ENCODE measurements around the gene NEURL1B.
A peak's percentile ranks its signal among the peaks of the same experiment; 100 is the strongest.
"Not testable (repeated sequence)": the region's sequence is repeated elsewhere in the genome, so short reads cannot be mapped to it uniquely, and the experiment has no call there.

NEURL1B gene

DNA sequence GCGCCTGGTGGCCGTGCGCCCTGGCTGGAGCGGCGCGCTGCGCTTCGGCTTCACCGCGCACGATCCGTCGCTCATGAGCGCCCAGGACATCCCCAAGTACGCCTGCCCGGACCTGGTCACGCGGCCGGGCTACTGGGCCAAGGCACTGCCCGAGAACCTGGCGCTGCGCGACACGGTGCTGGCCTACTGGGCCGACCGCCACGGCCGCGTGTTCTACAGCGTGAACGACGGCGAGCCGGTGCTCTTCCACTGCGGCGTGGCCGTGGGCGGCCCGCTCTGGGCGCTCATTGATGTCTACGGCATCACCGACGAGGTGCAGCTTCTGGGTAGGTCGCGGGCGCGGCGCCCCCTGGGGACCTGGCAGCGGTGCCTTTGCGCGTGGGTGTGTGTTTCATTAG is 28.9 kb downstream of the NEURL1B start:
- H3K27ac ChIP-seq (ENCODE audit: low read depth, low read length): no peak overlapping the region

DNA sequence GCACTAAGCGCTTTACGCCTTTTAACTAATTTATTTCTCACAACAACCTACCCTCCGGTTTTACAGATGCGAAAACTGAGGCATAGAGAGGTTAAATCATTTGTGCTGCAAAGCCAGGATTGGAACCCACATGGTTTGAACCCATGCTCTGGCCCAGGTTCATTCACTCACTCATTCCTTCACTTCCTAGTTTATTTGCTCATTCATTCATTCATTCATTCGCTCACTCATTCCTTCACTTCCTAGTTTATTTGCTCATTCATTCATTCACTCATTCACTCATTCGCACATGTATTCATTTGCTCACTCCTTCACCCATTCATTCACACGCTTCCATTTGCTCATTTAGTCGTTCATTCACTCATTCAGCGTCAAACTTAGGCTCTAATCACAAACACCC is 29.4 kb downstream of the NEURL1B start:
- Histone ChIP-seq H3K9me3 (ENCODE audit: control insufficient read depth in 5 of 5, low read length in 5 of 5) (no peaks in the 10 kb centered on the region), H3K36me3 (ENCODE audit: control insufficient read depth in 5 of 5, insufficient read depth in 5 of 5, low read length in 5 of 5) (peaks cover 0 to 19% (median 10%) of the 10 kb centered on the region in 5 donors), H3K27me3 (ENCODE audit: control insufficient read depth in 5 of 5, insufficient read depth in 4 of 5, low read length in 5 of 5) (no peaks in the 10 kb centered on the region), H3K4me3 (ENCODE audit: low read depth in 1 of 5, low read length in 5 of 5) (no peak overlapping the region), H3K9ac (ENCODE audit: low read length in 5 of 5) (no peak overlapping the region), H3K27ac (ENCODE audit: low read depth, low read length) (no peak overlapping the region), H3K4me1 (ENCODE audit: control insufficient read depth in 5 of 5, insufficient read depth in 5 of 5, low read length in 5 of 5) (peaks cover 0 to 16% (median 3%) of the 10 kb centered on the region in 5 donors)

More for the DNA sequence above, 28.9 kb downstream of the NEURL1B start:
- Histone ChIP-seq H3K9ac (ENCODE audit: low read length in 5 of 5) (no peak overlapping the region), H3K9me3 (ENCODE audit: control insufficient read depth in 5 of 5, low read length in 5 of 5) (no peaks in the 10 kb centered on the region), H3K27me3 (ENCODE audit: control insufficient read depth in 5 of 5, insufficient read depth in 4 of 5, low read length in 5 of 5) (no peaks in the 10 kb centered on the region), H3K36me3 (ENCODE audit: control insufficient read depth in 5 of 5, insufficient read depth in 5 of 5, low read length in 5 of 5) (peaks cover 0 to 19% (median 10%) of the 10 kb centered on the region in 5 donors), H3K4me3 (ENCODE audit: low read depth in 1 of 5, low read length in 5 of 5) (no peak overlapping the region), H3K4me1 (ENCODE audit: control insufficient read depth in 5 of 5, insufficient read depth in 5 of 5, low read length in 5 of 5) (peaks cover 0 to 16% (median 4%) of the 10 kb centered on the region in 5 donors)

GRCh38 chr5:172671091-172671490 is 30.0 kb downstream of the NEURL1B start:
- no peaks in the 10 kb centered on the region for H3K27me3 ChIP-seq (ENCODE audit: control insufficient read depth in 5 of 5, insufficient read depth in 4 of 5, low read length in 5 of 5)
- no peak overlapping the region for H3K27ac ChIP-seq (ENCODE audit: low read depth, low read length)
- no peaks in the 10 kb centered on the region for H3K9me3 ChIP-seq (ENCODE audit: control insufficient read depth in 5 of 5, low read length in 5 of 5)
- H3K4me3 ChIP-seq (ENCODE audit: low read depth in 1 of 5, low read length in 5 of 5): no peak overlapping the region
- H3K9ac ChIP-seq (ENCODE audit: low read length in 5 of 5): no peak overlapping the region
- H3K36me3 ChIP-seq (ENCODE audit: control insufficient read depth in 5 of 5, insufficient read depth in 5 of 5, low read length in 5 of 5): peaks cover 0 to 19% (median 10%) of the 10 kb centered on the region in 5 donors
- H3K4me1 ChIP-seq (ENCODE audit: control insufficient read depth in 5 of 5, insufficient read depth in 5 of 5, low read length in 5 of 5): peaks cover 0 to 18% (median 0%) of the 10 kb centered on the region in 5 donors

- no peak overlapping the region for H3K4me3 ChIP-seq (ENCODE audit: low read depth in 1 of 5, low read length in 5 of 5)
- H3K27ac ChIP-seq (ENCODE audit: low read depth, low read length): no peak overlapping the region
Observed at GRCh38 chr5:172672681-172673080, 31.6 kb downstream of the NEURL1B start.

DNA sequence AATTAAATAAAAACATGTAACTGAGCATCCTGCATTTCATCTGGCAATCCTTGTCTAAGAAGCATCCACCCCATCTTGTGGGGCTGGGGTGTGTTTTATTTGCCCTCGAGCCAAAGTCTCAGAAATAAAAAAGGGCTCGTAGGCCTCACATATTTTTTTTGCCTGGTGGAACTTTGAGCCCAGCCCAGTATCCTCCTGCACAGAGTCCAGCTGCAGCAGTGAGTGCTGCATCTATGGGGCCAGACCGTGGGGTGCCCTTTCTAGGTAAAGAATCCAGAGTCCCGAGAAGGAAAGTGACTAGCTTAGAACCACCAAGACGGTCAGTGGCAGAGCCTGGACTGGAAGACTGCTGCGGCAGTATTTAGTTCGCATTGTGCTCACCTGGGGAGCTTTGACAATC is 33.1 kb downstream of the NEURL1B start:
- H3K4me1 ChIP-seq (ENCODE audit: control insufficient read depth in 5 of 5, insufficient read depth in 5 of 5, low read length in 5 of 5): peaks cover 0 to 35% (median 4%) of the 10 kb centered on the region in 5 donors
- H3K27me3 ChIP-seq (ENCODE audit: control insufficient read depth in 5 of 5, insufficient read depth in 4 of 5, low read length in 5 of 5): no peaks in the 10 kb centered on the region
- H3K9ac ChIP-seq (ENCODE audit: low read length in 5 of 5): no peak overlapping the region
- H3K4me3 ChIP-seq (ENCODE audit: low read depth in 1 of 5, low read length in 5 of 5): no peak overlapping the region
- H3K27ac ChIP-seq (ENCODE audit: low read depth, low read length): no peak overlapping the region
- peaks cover 0 to 32% (median 14%) of the 10 kb centered on the region in 5 donors for H3K36me3 ChIP-seq (ENCODE audit: control insufficient read depth in 5 of 5, insufficient read depth in 5 of 5, low read length in 5 of 5)
- H3K9me3 ChIP-seq (ENCODE audit: control insufficient read depth in 5 of 5, low read length in 5 of 5): no peaks in the 10 kb centered on the region

More at GRCh38 chr5:172672681-172673080, 31.6 kb downstream of the NEURL1B start:
- Histone ChIP-seq H3K36me3 (ENCODE audit: control insufficient read depth in 5 of 5, insufficient read depth in 5 of 5, low read length in 5 of 5) (peaks cover 0 to 29% (median 14%) of the 10 kb centered on the region in 5 donors), H3K27me3 (ENCODE audit: control insufficient read depth in 5 of 5, insufficient read depth in 4 of 5, low read length in 5 of 5) (no peaks in the 10 kb centered on the region), H3K4me1 (ENCODE audit: control insufficient read depth in 5 of 5, insufficient read depth in 5 of 5, low read length in 5 of 5) (peaks cover 0 to 32% (median 4%) of the 10 kb centered on the region in 5 donors), H3K9ac (ENCODE audit: low read length in 5 of 5) (no peak overlapping the region), H3K9me3 (ENCODE audit: control insufficient read depth in 5 of 5, low read length in 5 of 5) (no peaks in the 10 kb centered on the region)

DNA sequence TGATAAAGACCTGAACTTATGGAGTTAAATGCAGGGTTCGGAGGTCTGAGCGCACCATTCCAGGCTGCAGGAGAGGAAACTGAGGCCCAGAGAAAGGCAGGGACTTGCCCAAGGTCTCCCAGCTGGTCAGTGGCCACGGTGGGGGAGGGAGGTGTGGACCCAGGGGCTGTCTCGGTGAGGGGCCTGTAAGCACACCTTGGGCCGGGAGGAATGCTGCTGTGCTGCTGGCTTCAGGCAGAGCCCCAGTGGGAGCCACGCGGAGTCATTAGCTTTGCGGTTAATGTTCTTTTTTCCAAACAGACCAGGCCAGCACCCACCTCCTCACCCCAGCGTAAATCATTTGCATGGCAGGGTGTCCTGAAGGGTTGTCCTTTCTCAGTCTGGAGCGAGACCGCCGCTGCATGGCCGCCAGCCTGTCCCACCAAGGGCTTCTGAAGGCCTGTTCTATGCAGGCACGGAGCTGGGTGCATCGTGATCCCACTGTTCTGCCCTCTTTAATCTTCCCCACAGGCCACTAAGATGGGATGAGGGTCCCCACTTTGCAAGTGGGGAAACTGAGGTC is 35.9 kb downstream of the NEURL1B start:
- Histone ChIP-seq H3K9me3 (ENCODE audit: control insufficient read depth in 5 of 5, low read length in 5 of 5) (peaks cover 0 to 3% (median 0%) of the 10 kb centered on the region in 5 donors), H3K4me3 (ENCODE audit: low read depth in 1 of 5, low read length in 5 of 5) (no peak overlapping the region), H3K9ac (ENCODE audit: low read length in 5 of 5) (no peak overlapping the region), H3K4me1 (ENCODE audit: control insufficient read depth in 5 of 5, insufficient read depth in 5 of 5, low read length in 5 of 5) (peaks cover 0 to 49% (median 4%) of the 10 kb centered on the region in 5 donors), H3K27ac (ENCODE audit: low read depth, low read length) (no peak overlapping the region), H3K36me3 (ENCODE audit: control insufficient read depth in 5 of 5, insufficient read depth in 5 of 5, low read length in 5 of 5) (peaks cover 0 to 13% (median 5%) of the 10 kb centered on the region in 5 donors), H3K27me3 (ENCODE audit: control insufficient read depth in 5 of 5, insufficient read depth in 4 of 5, low read length in 5 of 5) (no peaks in the 10 kb centered on the region)

DNA sequence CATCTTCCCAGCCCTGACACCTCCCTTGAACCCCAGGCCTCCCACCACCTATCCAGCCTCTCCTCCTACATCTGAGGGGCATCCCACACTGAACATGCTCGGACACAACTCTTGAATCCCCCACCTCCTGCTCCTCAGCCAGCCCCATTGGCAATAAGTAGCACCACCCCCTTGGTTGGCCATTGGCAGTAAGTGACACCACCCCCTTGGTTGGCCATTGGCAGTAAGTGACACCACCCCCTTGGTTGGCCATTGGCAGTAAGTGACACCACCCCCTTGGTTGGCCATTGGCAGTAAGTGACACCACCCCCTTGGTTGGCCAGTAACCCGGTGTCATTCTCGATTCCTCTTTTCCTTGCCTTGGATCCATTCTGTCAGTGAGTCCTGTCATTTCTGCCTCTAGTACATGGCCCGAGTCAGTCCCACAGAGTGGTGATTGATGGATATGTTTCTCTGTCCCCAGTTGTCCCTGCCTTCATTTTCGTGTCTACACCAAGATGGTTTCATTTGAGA is 37.4 kb downstream of the NEURL1B start:
- peaks cover 0 to 49% (median 4%) of the 10 kb centered on the region in 5 donors for H3K4me1 ChIP-seq (ENCODE audit: control insufficient read depth in 5 of 5, insufficient read depth in 5 of 5, low read length in 5 of 5)

GRCh38 chr5:172678902-172679301 is 37.8 kb downstream of the NEURL1B start:
- peaks cover 0 to 49% (median 4%) of the 10 kb centered on the region in 5 donors for H3K4me1 ChIP-seq (ENCODE audit: control insufficient read depth in 5 of 5, insufficient read depth in 5 of 5, low read length in 5 of 5)
- peaks cover 0 to 3% (median 0%) of the 10 kb centered on the region in 5 donors for H3K9me3 ChIP-seq (ENCODE audit: control insufficient read depth in 5 of 5, low read length in 5 of 5)
- peak overlapping the region; percentile 37 for H3K27ac ChIP-seq (ENCODE audit: low read depth, low read length)
- H3K9ac ChIP-seq (ENCODE audit: low read length in 5 of 5): no peak overlapping the region
- no peak overlapping the region for H3K4me3 ChIP-seq (ENCODE audit: low read depth in 1 of 5, low read length in 5 of 5)
- H3K27me3 ChIP-seq (ENCODE audit: control insufficient read depth in 5 of 5, insufficient read depth in 4 of 5, low read length in 5 of 5): peaks cover 0 to 9% (median 0%) of the 10 kb centered on the region in 5 donors
- peaks cover 0 to 15% (median 5%) of the 10 kb centered on the region in 5 donors for H3K36me3 ChIP-seq (ENCODE audit: control insufficient read depth in 5 of 5, insufficient read depth in 5 of 5, low read length in 5 of 5)

More for the DNA sequence above, 37.4 kb downstream of the NEURL1B start:
- H3K9ac ChIP-seq (ENCODE audit: low read length in 5 of 5); H3K9me3 ChIP-seq (ENCODE audit: control insufficient read depth in 5 of 5, low read length in 5 of 5); H3K4me3 ChIP-seq (ENCODE audit: low read depth in 1 of 5, low read length in 5 of 5); H3K27me3 ChIP-seq (ENCODE audit: control insufficient read depth in 5 of 5, insufficient read depth in 4 of 5, low read length in 5 of 5): not testable (repeated sequence)
- peaks cover 0 to 15% (median 5%) of the 10 kb centered on the region in 5 donors for H3K36me3 ChIP-seq (ENCODE audit: control insufficient read depth in 5 of 5, insufficient read depth in 5 of 5, low read length in 5 of 5)
- H3K27ac ChIP-seq (ENCODE audit: low read depth, low read length): peak overlapping the region; percentile 37

- peaks cover 0 to 3% (median 0%) of the 10 kb centered on the region in 5 donors for H3K9me3 ChIP-seq (ENCODE audit: control insufficient read depth in 5 of 5, low read length in 5 of 5)
- no peak overlapping the region for H3K9ac ChIP-seq (ENCODE audit: low read length in 5 of 5)
- H3K4me1 ChIP-seq (ENCODE audit: control insufficient read depth in 5 of 5, insufficient read depth in 5 of 5, low read length in 5 of 5): peaks cover 0 to 49% (median 8%) of the 10 kb centered on the region in 5 donors
- H3K4me3 ChIP-seq (ENCODE audit: low read depth in 1 of 5, low read length in 5 of 5): no peak overlapping the region
- H3K27me3 ChIP-seq (ENCODE audit: control insufficient read depth in 5 of 5, insufficient read depth in 4 of 5, low read length in 5 of 5): peaks cover 0 to 11% (median 0%) of the 10 kb centered on the region in 5 donors
- H3K36me3 ChIP-seq (ENCODE audit: control insufficient read depth in 5 of 5, insufficient read depth in 5 of 5, low read length in 5 of 5): peaks cover 0 to 15% (median 10%) of the 10 kb centered on the region in 5 donors
- no peak overlapping the region for H3K27ac ChIP-seq (ENCODE audit: low read depth, low read length)
Observed at GRCh38 chr5:172679628-172680212, 38.7 kb downstream of the NEURL1B start.

- H3K36me3 ChIP-seq (ENCODE audit: control insufficient read depth in 5 of 5, insufficient read depth in 5 of 5, low read length in 5 of 5): peaks cover 0 to 20% (median 11%) of the 10 kb centered on the region in 5 donors
- peaks cover 0 to 42% (median 4%) of the 10 kb centered on the region in 5 donors for H3K4me1 ChIP-seq (ENCODE audit: control insufficient read depth in 5 of 5, insufficient read depth in 5 of 5, low read length in 5 of 5)
- peaks cover 0 to 3% (median 0%) of the 10 kb centered on the region in 5 donors for H3K9me3 ChIP-seq (ENCODE audit: control insufficient read depth in 5 of 5, low read length in 5 of 5)
Observed at GRCh38 chr5:172680921-172681320, 39.9 kb downstream of the NEURL1B start.

More at GRCh38 chr5:172680921-172681320, 39.9 kb downstream of the NEURL1B start:
- no peak overlapping the region for H3K27ac ChIP-seq (ENCODE audit: low read depth, low read length)
- peaks cover 0 to 14% (median 0%) of the 10 kb centered on the region in 5 donors for H3K27me3 ChIP-seq (ENCODE audit: control insufficient read depth in 5 of 5, insufficient read depth in 4 of 5, low read length in 5 of 5)
- no peak overlapping the region for H3K4me3 ChIP-seq (ENCODE audit: low read depth in 1 of 5, low read length in 5 of 5)
- no peak overlapping the region for H3K9ac ChIP-seq (ENCODE audit: low read length in 5 of 5)
